K562 (cell line): ENCODE results near the gene SYMPK. TPM values are rescaled to one million over a fixed set of nuclear protein-coding genes. Genes with fewer than 3 reads are reported as not detected.

Source experiments
- BRCA1 ChIP-seq, 2 experiments: fragments of 450-650 bp in 1 of 2; sonication (generic) in 1 of 2; formaldehyde crosslinking in 1 of 2; IDR thresholded peaks; 2 replicates each; pipeline versions ENCODE4 v1.5.0 to v1.6.1; 2017 to 2020; ENCODE audit warnings: mild to moderate bottlenecking in 1 of 2, missing genetic modification reagents in 1 of 2
- MEIS2 ChIP-seq: fragments of 450-650 bp; IDR thresholded peaks from 2 replicates; pipeline ENCODE4 v1.6.1; 2014; ENCODE audit warnings: mild to moderate bottlenecking; ENCODE audit not compliant: partially characterized antibody
- NEUROD1 ChIP-seq: fragments of 150-350 bp; IDR thresholded peaks from 2 replicates; pipeline ENCODE4 v1.6.1; 2014; ENCODE audit warnings: borderline replicate concordance, low read length, low read depth; ENCODE audit not compliant: partially characterized antibody
- SAP30 ChIP-seq: fragments of 200-600 bp; sonication (generic); IDR thresholded peaks from 2 replicates; pipeline ENCODE4 v1.6.1; 2012; ENCODE audit warnings: borderline replicate concordance, low read depth, mild to moderate bottlenecking, moderate library complexity, low read length, control low read depth, inconsistent platforms; ENCODE audit not compliant: insufficient read depth, poor library complexity, severe bottlenecking
- YY1 ChIP-seq, 3 experiments: IDR thresholded peaks; 2 replicates each; pipeline ENCODE4 v1.6.1; 2011; ENCODE audit warnings: low read length in 2 of 3, mild to moderate bottlenecking in 2 of 3, moderate library complexity in 2 of 3, borderline replicate concordance in 1 of 3, control low read depth in 1 of 3, low read depth in 1 of 3; ENCODE audit not compliant: insufficient read depth in 3 of 3, insufficient replicate concordance in 2 of 3, control insufficient read depth in 1 of 3, insufficient read length in 1 of 3; ENCODE audit errors: extremely low read depth in 1 of 3
- polyA plus RNA-seq, 8 experiments: library from polyadenylated mRNA; depleted of rRNA in 4 of 8; stranded (reverse) in 5 of 8; unstranded in 3 of 8; fragments of >200 nt; fragmentation: Nextera tagmentation in 2 of 8; fragmentation: Illumina TruSeq in 1 of 8; extraction: Ambion mirVana in 2 of 8; extraction: Trizol in 1 of 8; gene quantifications; 2 replicates each; pipeline versions ENCODE4 v1.2.1 to v1.2.3, GENCODE V29; 2011 to 2014; ENCODE audit warnings: inconsistent platforms in 1 of 8, missing spikeins in 1 of 8
- total RNA-seq, 7 experiments: library from RNA; depleted of rRNA in 6 of 7; stranded (reverse); fragments of >200 nt in 6 of 7; fragmentation: Illumina TruSeq in 2 of 7; extraction: Trizol in 2 of 7; gene quantifications; 2 replicates each; pipeline versions ENCODE4 v1.2.1 to v1.2.3, GENCODE V29; 2011 to 2021; ENCODE audit warnings: low replicate concordance in 1 of 7
- TF ChIP-seq, protein P1 (sequence below): fragments of 450-650 bp; IDR thresholded peaks from 2 replicates; pipeline ENCODE4 v1.6.1; 2016; ENCODE audit warnings: low read depth
- TF ChIP-seq, protein P2 (sequence below), 2 experiments: fragments of 450-650 bp; formaldehyde crosslinking in 1 of 2; IDR thresholded peaks; 2 replicates each; pipeline versions ENCODE4 v1.4.0 to v1.6.1; 2014 to 2020; ENCODE audit warnings: mild to moderate bottlenecking in 2 of 2, borderline replicate concordance in 1 of 2, low read depth in 1 of 2

SYMPK gene
- total and polyA plus RNA-seq, 9 of the 15 experiments (the other 6 are each of a cell fraction or from before 2014, with no cell fraction given) = 0.73 to 95.5 (median 58.4) TPM

GRCh38 chr19:45863840-45864628 is 1.1 kb upstream of the SYMPK start, which contains the start of gene FOXA3 (continued):
- TF ChIP-seq, protein P1, sequence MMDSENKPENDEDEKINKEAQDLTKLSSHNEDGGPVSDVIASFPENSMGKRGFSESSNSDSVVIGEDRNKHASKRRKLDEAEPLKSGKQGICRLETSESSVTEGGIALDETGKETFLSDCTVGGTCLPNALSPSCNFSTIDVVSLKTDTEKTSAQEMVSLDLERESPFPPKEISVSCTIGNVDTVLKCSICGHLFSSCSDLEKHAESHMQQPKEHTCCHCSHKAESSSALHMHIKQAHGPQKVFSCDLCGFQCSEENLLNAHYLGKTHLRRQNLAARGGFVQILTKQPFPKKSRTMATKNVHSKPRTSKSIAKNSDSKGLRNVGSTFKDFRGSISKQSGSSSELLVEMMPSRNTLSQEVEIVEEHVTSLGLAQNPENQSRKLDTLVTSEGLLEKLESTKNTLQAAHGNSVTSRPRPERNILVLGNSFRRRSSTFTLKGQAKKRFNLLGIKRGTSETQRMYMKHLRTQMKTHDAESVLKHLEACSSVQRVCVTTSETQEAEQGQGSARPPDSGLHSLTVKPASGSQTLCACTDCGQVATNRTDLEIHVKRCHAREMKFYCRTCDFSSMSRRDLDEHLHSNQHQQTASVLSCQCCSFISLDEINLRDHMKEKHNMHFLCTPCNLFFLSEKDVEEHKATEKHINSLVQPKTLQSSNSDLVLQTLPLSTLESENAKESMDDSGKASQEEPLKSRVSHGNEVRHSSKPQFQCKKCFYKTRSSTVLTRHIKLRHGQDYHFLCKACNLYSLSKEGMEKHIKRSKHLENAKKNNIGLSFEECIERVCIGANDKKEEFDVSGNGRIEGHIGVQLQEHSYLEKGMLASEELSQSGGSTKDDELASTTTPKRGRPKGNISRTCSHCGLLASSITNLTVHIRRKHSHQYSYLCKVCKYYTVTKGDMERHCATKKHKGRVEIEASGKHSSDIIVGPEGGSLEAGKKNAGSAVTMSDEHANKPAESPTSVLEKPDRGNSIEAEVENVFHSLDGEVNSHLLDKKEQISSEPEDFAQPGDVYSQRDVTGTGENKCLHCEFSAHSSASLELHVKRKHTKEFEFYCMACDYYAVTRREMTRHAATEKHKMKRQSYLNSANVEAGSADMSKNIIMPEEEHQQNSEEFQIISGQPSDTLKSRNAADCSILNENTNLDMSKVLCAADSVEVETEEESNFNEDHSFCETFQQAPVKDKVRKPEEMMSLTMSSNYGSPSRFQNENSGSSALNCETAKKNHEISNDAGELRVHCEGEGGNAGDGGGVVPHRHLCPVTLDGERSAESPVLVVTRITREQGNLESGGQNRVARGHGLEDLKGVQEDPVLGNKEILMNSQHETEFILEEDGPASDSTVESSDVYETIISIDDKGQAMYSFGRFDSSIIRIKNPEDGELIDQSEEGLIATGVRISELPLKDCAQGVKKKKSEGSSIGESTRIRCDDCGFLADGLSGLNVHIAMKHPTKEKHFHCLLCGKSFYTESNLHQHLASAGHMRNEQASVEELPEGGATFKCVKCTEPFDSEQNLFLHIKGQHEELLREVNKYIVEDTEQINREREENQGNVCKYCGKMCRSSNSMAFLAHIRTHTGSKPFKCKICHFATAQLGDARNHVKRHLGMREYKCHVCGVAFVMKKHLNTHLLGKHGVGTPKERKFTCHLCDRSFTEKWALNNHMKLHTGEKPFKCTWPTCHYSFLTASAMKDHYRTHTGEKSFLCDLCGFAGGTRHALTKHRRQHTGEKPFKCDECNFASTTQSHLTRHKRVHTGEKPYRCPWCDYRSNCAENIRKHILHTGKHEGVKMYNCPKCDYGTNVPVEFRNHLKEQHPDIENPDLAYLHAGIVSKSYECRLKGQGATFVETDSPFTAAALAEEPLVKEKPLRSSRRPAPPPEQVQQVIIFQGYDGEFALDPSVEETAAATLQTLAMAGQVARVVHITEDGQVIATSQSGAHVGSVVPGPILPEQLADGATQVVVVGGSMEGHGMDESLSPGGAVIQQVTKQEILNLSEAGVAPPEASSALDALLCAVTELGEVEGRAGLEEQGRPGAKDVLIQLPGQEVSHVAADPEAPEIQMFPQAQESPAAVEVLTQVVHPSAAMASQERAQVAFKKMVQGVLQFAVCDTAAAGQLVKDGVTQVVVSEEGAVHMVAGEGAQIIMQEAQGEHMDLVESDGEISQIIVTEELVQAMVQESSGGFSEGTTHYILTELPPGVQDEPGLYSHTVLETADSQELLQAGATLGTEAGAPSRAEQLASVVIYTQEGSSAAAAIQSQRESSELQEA = no peak
- no peak for TF ChIP-seq MEIS2
- no peak for TF ChIP-seq BRCA1 (IDR thresholded peaks at IDR 0.05)
- TF ChIP-seq BRCA1 (CRISPR knock-in tag; IDR thresholded peaks at IDR 0.05) = no peak
- TF ChIP-seq, protein P2, sequence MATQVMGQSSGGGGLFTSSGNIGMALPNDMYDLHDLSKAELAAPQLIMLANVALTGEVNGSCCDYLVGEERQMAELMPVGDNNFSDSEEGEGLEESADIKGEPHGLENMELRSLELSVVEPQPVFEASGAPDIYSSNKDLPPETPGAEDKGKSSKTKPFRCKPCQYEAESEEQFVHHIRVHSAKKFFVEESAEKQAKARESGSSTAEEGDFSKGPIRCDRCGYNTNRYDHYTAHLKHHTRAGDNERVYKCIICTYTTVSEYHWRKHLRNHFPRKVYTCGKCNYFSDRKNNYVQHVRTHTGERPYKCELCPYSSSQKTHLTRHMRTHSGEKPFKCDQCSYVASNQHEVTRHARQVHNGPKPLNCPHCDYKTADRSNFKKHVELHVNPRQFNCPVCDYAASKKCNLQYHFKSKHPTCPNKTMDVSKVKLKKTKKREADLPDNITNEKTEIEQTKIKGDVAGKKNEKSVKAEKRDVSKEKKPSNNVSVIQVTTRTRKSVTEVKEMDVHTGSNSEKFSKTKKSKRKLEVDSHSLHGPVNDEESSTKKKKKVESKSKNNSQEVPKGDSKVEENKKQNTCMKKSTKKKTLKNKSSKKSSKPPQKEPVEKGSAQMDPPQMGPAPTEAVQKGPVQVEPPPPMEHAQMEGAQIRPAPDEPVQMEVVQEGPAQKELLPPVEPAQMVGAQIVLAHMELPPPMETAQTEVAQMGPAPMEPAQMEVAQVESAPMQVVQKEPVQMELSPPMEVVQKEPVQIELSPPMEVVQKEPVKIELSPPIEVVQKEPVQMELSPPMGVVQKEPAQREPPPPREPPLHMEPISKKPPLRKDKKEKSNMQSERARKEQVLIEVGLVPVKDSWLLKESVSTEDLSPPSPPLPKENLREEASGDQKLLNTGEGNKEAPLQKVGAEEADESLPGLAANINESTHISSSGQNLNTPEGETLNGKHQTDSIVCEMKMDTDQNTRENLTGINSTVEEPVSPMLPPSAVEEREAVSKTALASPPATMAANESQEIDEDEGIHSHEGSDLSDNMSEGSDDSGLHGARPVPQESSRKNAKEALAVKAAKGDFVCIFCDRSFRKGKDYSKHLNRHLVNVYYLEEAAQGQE (IDR thresholded peaks at IDR 0.05; ENCODE audit: borderline replicate concordance) = peak; percentile 85
- TF ChIP-seq, protein P2 (CRISPR knock-in tag; IDR thresholded peaks at IDR 0.05; ENCODE audit: low read depth) = no peak
- no peak for TF ChIP-seq SAP30
- peak in 2 of 3 experiments; percentile 59 to 74 for TF ChIP-seq YY1 (IDR thresholded peaks at IDR 0.05; ENCODE audit: borderline replicate concordance in 1 of 3, control insufficient read depth in 1 of 3, extremely low read depth in 1 of 3, insufficient read depth in 3 of 3, insufficient read length in 1 of 3, insufficient replicate concordance in 2 of 3, low read depth in 1 of 3, low read length in 2 of 3)
- TF ChIP-seq NEUROD1 = no peak
